AG10803 (cell line): ENCODE data around the gene KCNK5.

Experiments used
- DNase-seq: peaks from one replicate; pipeline ENCODE4 v3.0.0; 2010; ENCODE audit warnings: low read depth
- H3K4me3 ChIP-seq: 2 replicates; pipeline ENCODE4 v1.5.1; 2011; ENCODE audit warnings: mild to moderate bottlenecking, low read length, control low read depth
- CTCF ChIP-seq: conservative IDR thresholded peaks from 2 replicates; pipeline ENCODE4 v1.5.1; 2011; ENCODE audit warnings: mild to moderate bottlenecking, low read length, control low read depth, inconsistent platforms

The KCNK5 gene

GRCh38 chr6:39193201-39193791 is 36.0 kb downstream of the KCNK5 start:
- TF ChIP-seq CTCF: no peak

DNA sequence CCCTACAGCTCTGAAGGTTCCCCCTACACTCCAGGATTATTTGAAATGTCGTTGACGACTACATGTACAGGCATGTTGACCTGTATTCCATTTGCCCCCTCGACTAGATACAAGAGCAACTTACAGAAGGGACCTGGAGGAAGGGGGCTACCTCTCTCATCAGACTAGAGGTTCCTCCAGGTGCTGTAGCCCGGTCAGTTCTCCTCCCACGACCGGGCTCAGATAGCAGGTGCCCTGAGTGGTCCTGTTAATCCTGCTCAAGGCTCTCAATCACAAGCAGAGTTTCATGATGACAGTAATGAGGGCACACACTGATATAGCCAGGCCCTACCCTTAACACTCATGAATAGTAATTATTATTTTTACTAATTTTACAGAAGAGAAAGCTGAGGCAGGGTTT is 36.5 kb downstream of the KCNK5 start:
- H3K4me3 ChIP-seq: no peak overlapping the region
- no peak for TF ChIP-seq CTCF
- DNase-seq: no peak

More at GRCh38 chr6:39193201-39193791, 36.0 kb downstream of the KCNK5 start:
- DNase-seq: no peak
- H3K4me3 ChIP-seq: no peak overlapping the region

- no peak overlapping the region for H3K4me3 ChIP-seq
- TF ChIP-seq CTCF: no peak
- no peak for DNase-seq
These were observed 37.9 kb downstream of the KCNK5 start for GRCh38 chr6:39191236-39191930.

GRCh38 chr6:39190545-39191235 is 38.6 kb downstream of the KCNK5 start:
- no peak for TF ChIP-seq CTCF
- no peak overlapping the region for H3K4me3 ChIP-seq
- DNase-seq: no peak

GRCh38 chr6:39189915-39190544 is 39.2 kb downstream of the KCNK5 start:
- peak; percentile 12 for DNase-seq
- peak; percentile 46 for TF ChIP-seq CTCF
- H3K4me3 ChIP-seq: no peak overlapping the region

GRCh38 chr6:39189131-39189530 is 40.1 kb downstream of the KCNK5 start:
- H3K4me3 ChIP-seq: no peak overlapping the region
- DNase-seq: no peak
- TF ChIP-seq CTCF: no peak
